GM21381 (cell line): Measurements from ENCODE around the gene LPAR3.

Experiments used
- ATAC-seq: cut with Tn5 transposase; IDR thresholded peaks from one replicate; pipeline ENCODE4 v1.9.1; 2021; ENCODE audit warnings: mild to moderate bottlenecking, moderate library complexity; ENCODE audit not compliant: unreplicated experiment

LPAR3 gene

GRCh38 chr1:84859866-84860265 is 33.1 kb downstream of the LPAR3 start:
- no peak for ATAC-seq

- ATAC-seq, result no peak
These were observed 35.1 kb downstream of the LPAR3 start for GRCh38 chr1:84857906-84858305.

GRCh38 chr1:84856726-84857270 is 36.2 kb downstream of the LPAR3 start:
- ATAC-seq, result no peak

GRCh38 chr1:84855691-84856630 is 37.0 kb downstream of the LPAR3 start:
- no peak for ATAC-seq

GRCh38 chr1:84855168-84855567 is 37.8 kb downstream of the LPAR3 start:
- no peak for ATAC-seq

DNA sequence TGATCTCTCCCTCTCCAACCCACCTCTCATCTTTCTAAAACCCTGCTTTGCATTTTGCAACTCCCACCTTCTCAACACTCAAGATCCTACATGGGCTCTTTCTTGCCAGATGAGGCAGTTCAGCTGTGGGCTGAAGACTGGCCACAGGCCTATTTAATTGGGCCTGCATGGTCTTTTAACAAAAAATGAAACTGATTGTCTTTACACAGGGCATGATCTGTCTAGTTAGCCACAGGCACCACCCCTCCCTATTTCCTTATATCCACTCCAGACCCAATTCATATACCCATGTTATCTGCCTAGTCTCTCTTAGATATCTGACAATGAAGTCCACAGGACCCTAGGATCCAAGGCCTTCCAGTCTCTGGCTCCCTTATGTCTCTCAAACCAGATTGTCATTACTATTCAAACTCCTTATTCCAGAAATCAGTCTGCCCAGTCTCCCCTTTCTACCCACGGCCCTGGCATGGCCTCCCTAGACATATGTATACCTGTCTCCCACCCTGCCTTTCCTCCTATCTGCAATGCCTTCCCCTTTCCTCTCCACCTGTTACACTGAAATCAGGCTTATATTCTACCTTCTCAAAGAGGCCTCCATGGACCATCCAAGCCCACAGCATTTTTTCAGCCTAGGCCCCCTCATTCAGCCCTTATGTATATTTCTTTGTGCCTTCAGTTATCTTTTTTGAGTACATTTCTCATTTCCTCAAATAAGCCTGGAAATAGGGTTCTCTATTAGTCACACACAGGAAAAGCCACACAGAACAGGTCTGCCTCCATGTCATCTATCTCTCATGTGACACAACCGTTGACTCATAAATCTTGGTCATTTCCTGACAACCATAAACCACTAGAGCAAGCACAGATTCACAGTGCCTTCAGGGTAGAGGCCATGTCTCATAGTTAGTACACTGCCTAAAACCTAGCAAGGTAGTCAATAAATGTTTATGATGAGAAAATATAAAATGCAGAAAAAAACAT is 39.0 kb downstream of the LPAR3 start:
- peak; percentile 96 for ATAC-seq

DNA sequence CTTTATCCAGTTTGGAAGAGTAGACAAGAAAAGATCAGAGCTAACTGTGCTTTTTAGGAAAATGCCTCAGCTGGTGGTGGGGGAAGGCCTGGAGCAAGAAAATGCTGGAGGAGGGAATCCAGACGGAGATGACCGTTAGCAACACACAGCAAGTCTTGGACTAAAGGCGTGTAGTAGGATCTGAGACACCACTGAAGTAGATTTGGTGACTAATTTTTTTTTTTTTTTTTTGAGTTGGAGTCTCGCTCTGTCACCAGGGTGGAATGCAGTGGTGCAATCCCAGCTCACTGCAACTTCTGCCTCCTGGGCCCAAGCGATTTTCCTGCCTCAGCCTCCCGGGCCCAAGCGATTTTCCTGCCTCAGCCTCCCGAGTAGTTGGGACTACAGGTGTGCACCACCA is 41.2 kb downstream of the LPAR3 start:
- ATAC-seq, result no peak

- ATAC-seq, result no peak
These were observed 43.5 kb downstream of the LPAR3 start for GRCh38 chr1:84849357-84849975.

- ATAC-seq, result no peak
These were observed 45.5 kb downstream of the LPAR3 start for GRCh38 chr1:84847253-84848250.

- ATAC-seq, result no peak
These were observed 46.6 kb downstream of the LPAR3 start for GRCh38 chr1:84846387-84846786.

DNA sequence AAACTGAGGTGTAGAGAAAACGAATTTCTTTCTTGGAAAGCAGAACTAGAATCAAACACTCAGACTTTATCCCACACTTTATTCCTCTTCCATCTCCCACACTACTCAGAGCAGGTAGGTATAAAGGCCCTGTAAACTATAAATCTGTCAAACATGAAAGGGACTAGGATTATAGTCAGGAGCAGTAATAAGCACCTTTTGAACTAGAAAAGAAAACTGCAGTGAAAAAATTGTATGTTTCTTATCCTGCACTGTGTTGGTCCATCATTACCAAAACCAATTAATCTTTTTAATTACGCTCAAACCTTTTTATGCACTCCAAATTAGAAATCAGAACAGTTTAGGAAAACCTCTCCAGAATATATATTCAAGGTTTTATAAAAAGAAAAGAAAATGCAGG is 47.6 kb downstream of the LPAR3 start:
- ATAC-seq, result no peak

- ATAC-seq, result no peak
These were observed 48.9 kb downstream of the LPAR3 start for GRCh38 chr1:84844094-84844493.

DNA sequence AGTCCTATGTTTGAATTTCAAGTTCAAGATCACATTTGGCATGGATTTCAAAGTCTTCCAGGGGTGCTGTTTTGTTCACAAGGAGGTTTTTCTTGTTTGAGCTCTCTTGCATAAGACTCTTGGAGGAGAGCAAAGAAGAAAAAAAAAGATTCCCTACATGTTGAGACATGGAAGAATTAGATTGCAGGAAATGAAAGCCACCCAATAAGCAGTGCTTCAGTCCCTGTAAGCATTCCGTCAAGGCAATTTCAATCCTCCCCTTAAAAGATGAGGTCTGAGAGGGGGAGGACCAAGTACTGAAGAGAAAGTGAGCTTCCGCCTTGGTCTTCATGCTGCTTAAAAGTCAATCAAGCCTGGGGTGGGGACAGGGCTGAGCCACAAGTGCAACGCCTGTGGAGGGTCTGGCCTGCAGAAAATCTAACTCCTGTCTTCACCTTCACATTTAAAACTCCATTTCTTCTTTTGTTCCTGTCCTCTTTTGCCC is 50.2 kb downstream of the LPAR3 start:
- ATAC-seq, result no peak

- no peak for ATAC-seq
These were observed 51.0 kb downstream of the LPAR3 start for GRCh38 chr1:84841971-84842370.

GRCh38 chr1:84840346-84840745 is 52.7 kb downstream of the LPAR3 start:
- no peak for ATAC-seq

DNA sequence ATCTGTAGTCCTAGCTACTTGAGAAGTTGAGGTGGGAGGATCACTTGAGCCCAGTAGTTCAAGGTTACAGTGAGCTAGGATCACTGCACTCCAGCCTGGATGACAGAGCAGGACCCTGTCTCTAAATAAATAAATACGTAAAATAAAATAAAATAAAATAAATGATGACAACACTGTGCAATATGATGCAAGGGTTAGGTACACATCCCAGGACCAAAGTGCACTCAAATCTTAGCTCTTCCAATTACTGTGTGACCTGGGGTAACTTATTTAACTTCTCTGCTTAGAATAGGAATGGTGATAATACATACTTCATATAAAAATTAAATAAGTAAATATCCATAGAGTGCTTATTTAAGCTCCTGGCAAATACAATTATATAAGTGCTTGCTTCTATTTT is 53.5 kb downstream of the LPAR3 start:
- no peak for ATAC-seq

DNA sequence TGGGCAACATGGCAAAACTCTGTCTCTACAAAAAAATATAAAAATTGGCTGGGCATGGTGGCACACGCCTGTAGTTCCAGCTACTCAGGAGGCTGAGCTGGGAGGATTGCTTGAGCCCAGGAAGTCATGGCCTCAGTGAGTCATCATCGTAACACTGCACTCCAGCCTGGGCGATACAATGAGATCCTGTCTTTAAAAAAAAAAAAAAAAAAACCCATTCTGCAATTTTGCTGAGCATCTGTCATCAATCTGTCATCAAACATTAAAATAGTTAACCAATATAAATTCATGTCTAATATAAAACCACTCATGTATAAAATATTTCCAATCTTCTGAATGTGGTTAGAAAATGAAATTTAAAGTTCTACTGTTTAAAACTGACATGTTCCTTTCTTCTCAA is 56.9 kb downstream of the LPAR3 start:
- ATAC-seq, result no peak

- no peak for ATAC-seq
These were observed 57.8 kb downstream of the LPAR3 start for GRCh38 chr1:84835169-84835568.

DNA sequence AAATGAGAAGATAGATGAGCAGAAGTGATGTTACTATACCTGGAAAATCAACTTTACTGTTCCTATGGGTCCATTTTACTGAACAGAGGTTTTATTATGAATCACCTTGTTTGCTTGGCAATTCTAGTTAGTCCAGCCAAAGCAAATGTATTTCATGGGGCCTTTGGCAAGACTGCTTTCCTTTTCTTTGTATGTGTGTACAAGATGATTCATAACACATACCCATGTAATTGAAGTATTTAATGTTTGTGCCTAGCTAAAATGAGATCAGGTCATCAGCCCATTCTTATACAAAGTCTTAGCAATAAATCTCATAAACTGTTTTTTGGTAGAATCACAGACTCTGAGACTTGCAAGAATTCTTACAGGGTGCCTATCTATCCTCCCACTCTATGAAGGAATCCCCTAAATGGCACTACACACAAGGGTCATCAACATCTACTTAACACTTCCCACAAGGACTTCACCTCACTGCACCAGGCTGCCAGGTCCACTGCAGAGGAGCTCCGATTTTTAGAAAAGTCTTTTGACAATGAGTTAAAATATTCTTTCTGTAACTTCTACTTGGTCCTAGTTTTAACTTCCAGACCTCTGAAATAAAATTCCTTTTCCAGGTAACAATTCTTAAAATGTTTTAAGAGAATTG is 58.5 kb downstream of the LPAR3 start:
- ATAC-seq, result no peak
